ENCODE results near the gene BHLHE23.

DNA sequence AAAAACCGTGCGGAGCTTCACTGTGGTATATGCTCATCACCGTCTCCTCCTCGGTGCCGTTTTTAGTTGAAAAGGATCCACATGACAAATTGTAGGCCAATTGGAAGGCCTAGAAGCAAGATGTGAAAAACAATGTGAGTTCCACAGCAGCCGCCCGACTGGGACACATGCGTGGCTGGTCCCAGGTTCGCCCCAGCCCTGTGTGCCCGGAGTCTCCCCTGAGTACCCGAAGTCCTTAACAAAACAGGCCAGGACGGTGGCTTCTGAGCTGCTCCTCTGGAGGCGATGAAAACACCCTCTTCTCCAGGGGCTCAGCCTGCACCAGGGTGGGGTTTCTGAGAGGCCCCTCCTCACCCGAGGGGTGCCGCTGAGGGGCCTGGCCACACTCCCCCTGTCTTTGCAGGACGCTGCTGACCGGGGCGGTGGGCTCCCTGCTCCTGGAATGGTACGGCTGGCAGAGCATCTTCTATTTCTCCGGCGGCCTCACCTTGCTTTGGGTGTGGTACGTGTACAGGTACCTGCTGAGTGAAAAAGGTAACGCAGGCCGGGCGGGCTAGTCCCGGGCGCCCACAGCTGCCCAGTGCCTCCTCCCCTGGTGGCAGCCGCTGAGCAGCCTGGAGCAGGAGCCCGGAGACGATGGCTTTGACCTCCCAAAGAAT lies 44.4 kb downstream of the BHLHE23 start:
- TF ChIP-seq, protein P1, sequence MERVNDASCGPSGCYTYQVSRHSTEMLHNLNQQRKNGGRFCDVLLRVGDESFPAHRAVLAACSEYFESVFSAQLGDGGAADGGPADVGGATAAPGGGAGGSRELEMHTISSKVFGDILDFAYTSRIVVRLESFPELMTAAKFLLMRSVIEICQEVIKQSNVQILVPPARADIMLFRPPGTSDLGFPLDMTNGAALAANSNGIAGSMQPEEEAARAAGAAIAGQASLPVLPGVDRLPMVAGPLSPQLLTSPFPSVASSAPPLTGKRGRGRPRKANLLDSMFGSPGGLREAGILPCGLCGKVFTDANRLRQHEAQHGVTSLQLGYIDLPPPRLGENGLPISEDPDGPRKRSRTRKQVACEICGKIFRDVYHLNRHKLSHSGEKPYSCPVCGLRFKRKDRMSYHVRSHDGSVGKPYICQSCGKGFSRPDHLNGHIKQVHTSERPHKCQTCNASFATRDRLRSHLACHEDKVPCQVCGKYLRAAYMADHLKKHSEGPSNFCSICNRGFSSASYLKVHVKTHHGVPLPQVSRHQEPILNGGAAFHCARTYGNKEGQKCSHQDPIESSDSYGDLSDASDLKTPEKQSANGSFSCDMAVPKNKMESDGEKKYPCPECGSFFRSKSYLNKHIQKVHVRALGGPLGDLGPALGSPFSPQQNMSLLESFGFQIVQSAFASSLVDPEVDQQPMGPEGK (CRISPR knock-in tag; IDR thresholded peaks at IDR 0.05; ENCODE audit: borderline replicate concordance) = no peak
- TF ChIP-seq ISL1 (CRISPR knock-in tag; IDR thresholded peaks at IDR 0.05) = no peak
- TF ChIP-seq, protein P2, sequence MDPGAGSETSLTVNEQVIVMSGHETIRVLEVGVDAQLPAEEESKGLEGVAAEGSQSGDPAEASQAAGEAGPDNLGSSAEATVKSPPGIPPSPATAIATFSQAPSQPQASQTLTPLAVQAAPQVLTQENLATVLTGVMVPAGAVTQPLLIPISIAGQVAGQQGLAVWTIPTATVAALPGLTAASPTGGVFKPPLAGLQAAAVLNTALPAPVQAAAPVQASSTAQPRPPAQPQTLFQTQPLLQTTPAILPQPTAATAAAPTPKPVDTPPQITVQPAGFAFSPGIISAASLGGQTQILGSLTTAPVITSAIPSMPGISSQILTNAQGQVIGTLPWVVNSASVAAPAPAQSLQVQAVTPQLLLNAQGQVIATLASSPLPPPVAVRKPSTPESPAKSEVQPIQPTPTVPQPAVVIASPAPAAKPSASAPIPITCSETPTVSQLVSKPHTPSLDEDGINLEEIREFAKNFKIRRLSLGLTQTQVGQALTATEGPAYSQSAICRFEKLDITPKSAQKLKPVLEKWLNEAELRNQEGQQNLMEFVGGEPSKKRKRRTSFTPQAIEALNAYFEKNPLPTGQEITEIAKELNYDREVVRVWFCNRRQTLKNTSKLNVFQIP (CRISPR knock-in tag; IDR thresholded peaks at IDR 0.05; ENCODE audit: borderline replicate concordance, low read depth) = no peak
- TF ChIP-seq GLIS3 (CRISPR knock-in tag; IDR thresholded peaks at IDR 0.05) = no peak
- TF ChIP-seq, protein P3, sequence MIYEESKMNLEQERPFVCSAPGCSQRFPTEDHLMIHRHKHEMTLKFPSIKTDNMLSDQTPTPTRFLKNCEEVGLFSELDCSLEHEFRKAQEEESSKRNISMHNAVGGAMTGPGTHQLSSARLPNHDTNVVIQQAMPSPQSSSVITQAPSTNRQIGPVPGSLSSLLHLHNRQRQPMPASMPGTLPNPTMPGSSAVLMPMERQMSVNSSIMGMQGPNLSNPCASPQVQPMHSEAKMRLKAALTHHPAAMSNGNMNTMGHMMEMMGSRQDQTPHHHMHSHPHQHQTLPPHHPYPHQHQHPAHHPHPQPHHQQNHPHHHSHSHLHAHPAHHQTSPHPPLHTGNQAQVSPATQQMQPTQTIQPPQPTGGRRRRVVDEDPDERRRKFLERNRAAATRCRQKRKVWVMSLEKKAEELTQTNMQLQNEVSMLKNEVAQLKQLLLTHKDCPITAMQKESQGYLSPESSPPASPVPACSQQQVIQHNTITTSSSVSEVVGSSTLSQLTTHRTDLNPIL (CRISPR knock-in tag; IDR thresholded peaks at IDR 0.05; ENCODE audit: low read depth) = no peak
- no peak for TF ChIP-seq ZNF565 (CRISPR knock-in tag; conservative IDR thresholded peaks at IDR 0.05; ENCODE audit: low read depth)
- no peak for TF ChIP-seq ZNF8 (CRISPR knock-in tag; IDR thresholded peaks at IDR 0.05)
